Activated CD8-positive, alpha-beta T cell treated with anti-CD3 and anti-CD28 coated beads for 36 hours (primary cell): ENCODE data around the gene LUC7L. TPM values are rescaled to one million over a fixed set of nuclear protein-coding genes. Genes with fewer than 3 reads are reported as not detected.

Experiments used
- ATAC-seq: fragments of 200-7000 bp; cut with Tn5 transposase; one replicate; pipeline ENCODE4 v1.10.0; 2021; ENCODE audit warnings: mild to moderate bottlenecking, moderate library complexity
- CTCF ChIA-PET: fragments of 350-600 bp; sonication (Branson Sonifier 250); formaldehyde crosslinking; loops from one replicate; lab custom pipeline; 2021; ENCODE audit warnings: antibody characterized with exemption; lab: Charles Lee
- POLR2A ChIA-PET: fragments of 350-600 bp; sonication (Branson Sonifier 250); formaldehyde crosslinking; loops from one replicate; lab custom pipeline; 2021; ENCODE audit warnings: antibody characterized with exemption; lab: Charles Lee
- DNase-seq: peaks from one replicate; pipeline ENCODE4 v3.0.0-alpha.2; 2020
- H3K27ac Mint-ChIP-seq: one replicate; pipeline ENCODE4 v1.8.0; 2021; ENCODE audit warnings: mild to moderate bottlenecking, mixed read lengths
- H3K27me3 Mint-ChIP-seq: one replicate; pipeline ENCODE4 v1.8.0; 2021; ENCODE audit warnings: mixed read lengths
- H3K36me3 Mint-ChIP-seq: one replicate; pipeline ENCODE4 v1.8.0; 2021; ENCODE audit warnings: low read depth, mixed read lengths
- H3K4me1 Mint-ChIP-seq: one replicate; pipeline ENCODE4 v1.8.0; 2021; ENCODE audit warnings: low read depth, mixed read lengths
- H3K4me3 Mint-ChIP-seq: one replicate; pipeline ENCODE4 v1.8.0; 2021; ENCODE audit warnings: mild to moderate bottlenecking, moderate library complexity, mixed read lengths
- H3K9me3 Mint-ChIP-seq: one replicate; pipeline ENCODE4 v1.8.0; 2021; ENCODE audit warnings: mixed read lengths
- intact Hi-C: fragments of 100-400 bp; cut with micrococcal nuclease; formaldehyde crosslinking; loops from one replicate; pipeline ENCODE4 v1.10.0; 2022
- total RNA-seq, 2 experiments: library from RNA; stranded (reverse); gene quantifications; one replicate each; pipeline ENCODE4 v1.2.3, GENCODE V29; 2021
- TF ChIP-seq, protein P1 (sequence below): fragments of 200-600 bp; IDR thresholded peaks from one replicate; pipeline ENCODE4 v1.8.0; 2022; ENCODE audit warnings: antibody characterized with exemption, mild to moderate bottlenecking

The LUC7L gene
- total RNA-seq, 2 experiments from 2014 or later, result 68.0 to 72.8 TPM

DNA sequence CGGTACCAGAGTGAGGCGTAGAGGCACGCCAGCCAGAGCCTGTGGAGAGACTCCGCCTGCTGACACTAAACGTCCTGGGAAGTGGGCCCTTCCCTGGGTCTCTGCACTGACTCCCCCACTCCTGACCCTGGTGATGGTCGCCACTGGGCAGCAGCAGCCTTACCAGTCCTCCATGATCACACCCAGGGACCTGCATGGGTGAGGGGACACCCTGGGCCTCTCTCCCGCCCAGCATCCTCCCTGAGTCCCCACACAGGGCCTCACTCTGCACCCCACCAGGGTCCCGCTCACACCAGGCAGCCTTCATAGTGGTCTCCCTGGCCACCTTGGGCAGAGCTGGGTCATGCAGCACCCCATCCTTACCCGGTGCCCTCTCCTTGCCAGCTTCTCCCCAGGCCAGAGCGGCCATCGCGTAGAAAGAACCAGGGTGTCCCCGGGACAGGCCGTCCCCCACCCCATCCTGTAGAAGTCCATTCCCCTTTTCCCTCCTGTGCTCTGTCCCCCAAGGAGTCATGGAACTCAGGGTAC, 35.8 kb upstream of the LUC7L start:
- ChIA-PET CTCF (no interaction called here), POLR2A (interaction anchor here (1.3 kb wide), 1 partner anchor 11 kb away, joined by 3 read pairs; no protein-coding TSS in a partner anchor)
- DNase-seq (no peak), ATAC-seq (no peak)
- Mint-ChIP-seq H3K4me1 (no peaks in the 10 kb centered on the region), H3K27me3 (no peaks in the 10 kb centered on the region), H3K9me3 (no peaks in the 10 kb centered on the region), H3K36me3 (peaks cover 2% of the 10 kb centered on the region), H3K4me3 (no peak overlapping the region), H3K27ac (no peak overlapping the region)
- TF ChIP-seq, protein P1, sequence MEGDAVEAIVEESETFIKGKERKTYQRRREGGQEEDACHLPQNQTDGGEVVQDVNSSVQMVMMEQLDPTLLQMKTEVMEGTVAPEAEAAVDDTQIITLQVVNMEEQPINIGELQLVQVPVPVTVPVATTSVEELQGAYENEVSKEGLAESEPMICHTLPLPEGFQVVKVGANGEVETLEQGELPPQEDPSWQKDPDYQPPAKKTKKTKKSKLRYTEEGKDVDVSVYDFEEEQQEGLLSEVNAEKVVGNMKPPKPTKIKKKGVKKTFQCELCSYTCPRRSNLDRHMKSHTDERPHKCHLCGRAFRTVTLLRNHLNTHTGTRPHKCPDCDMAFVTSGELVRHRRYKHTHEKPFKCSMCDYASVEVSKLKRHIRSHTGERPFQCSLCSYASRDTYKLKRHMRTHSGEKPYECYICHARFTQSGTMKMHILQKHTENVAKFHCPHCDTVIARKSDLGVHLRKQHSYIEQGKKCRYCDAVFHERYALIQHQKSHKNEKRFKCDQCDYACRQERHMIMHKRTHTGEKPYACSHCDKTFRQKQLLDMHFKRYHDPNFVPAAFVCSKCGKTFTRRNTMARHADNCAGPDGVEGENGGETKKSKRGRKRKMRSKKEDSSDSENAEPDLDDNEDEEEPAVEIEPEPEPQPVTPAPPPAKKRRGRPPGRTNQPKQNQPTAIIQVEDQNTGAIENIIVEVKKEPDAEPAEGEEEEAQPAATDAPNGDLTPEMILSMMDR, result no peak
- intact Hi-C loops, result no loop called here

DNA sequence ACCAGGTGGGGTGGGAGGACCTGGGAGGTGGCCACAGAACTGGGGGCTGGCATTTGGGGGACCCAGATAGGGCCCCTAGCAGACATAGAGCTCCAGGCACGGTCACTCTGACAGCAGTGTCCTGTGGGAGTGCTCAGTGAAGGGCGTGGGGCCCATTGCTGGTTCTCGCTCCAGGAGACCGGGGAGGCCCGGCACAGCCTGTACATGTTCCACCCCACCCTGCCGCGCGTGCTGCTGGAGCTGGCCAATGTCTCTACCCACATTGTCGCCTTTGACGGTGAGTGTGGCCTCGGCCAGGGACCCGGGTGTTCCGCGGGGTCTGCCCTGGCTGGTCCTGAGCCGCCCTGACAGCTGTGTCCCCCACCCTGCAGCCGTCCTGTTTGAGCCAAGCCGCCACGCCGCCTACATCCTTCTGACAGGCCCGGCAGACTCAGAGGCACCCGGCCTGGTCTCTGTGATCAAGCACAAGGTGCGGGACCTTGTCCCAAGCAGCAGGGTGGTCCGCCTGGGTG, 35.2 kb upstream of the LUC7L start:
- no peak overlapping the region for H3K27ac Mint-ChIP-seq
- ATAC-seq, result no peak
- TF ChIP-seq, protein P1, result no peak
- H3K36me3 Mint-ChIP-seq, result peaks cover 2% of the 10 kb centered on the region
- no peak overlapping the region for H3K4me3 Mint-ChIP-seq
- POLR2A ChIA-PET, result interaction anchor here (1.3 kb wide), 1 partner anchor 10 kb away, joined by 3 read pairs; no protein-coding TSS in a partner anchor
- no peaks in the 10 kb centered on the region for H3K9me3 Mint-ChIP-seq
- intact Hi-C loops, result no loop called here
- H3K27me3 Mint-ChIP-seq, result no peaks in the 10 kb centered on the region
- H3K4me1 Mint-ChIP-seq, result no peaks in the 10 kb centered on the region
- DNase-seq, result no peak
- CTCF ChIA-PET, result no interaction called here

- Mint-ChIP-seq H3K9me3 (no peaks in the 10 kb centered on the region), H3K27ac (no peak overlapping the region), H3K4me3 (no peak overlapping the region), H3K36me3 (peaks cover 2% of the 10 kb centered on the region), H3K4me1 (no peaks in the 10 kb centered on the region), H3K27me3 (no peaks in the 10 kb centered on the region)
- ChIA-PET CTCF (no interaction called here), POLR2A (interaction anchor here (1.3 kb wide), 1 partner anchor 10 kb away, joined by 3 read pairs; no protein-coding TSS in a partner anchor)
- intact Hi-C loops, result no loop called here
- TF ChIP-seq, protein P1, result no peak
- ATAC-seq, result no peak
- DNase-seq, result no peak
Measured at GRCh38 chr16:263944-264343, 34.7 kb upstream of the LUC7L start.

DNA sequence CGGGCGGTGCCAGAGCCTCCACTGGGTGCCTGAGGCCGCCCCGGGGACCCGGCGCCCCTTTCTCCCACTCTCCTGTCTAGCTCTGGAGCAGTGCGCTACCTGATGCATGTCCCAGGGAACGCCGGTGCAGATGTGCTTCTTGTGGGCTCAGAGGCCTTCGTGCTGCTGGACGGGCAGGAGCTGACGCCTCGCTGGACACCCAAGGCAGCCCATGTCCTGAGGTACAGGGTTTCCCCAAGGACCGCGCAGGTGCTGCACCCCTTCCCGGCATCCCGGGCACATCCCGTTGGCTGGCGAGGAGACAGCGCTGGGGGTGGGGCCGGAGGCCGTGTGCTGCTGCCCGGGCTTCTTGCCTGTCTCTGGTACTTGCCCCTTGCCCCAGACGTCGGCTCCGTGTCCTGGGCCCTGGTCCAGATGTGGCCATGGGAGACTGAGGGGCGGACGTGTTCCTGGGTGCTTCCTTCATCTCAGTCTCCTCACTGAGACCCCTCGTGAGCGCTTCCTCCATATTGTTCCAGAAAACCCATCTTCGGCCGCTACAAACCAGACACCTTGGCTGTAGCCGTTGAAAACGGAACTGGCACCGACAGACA, 34.0 kb upstream of the LUC7L start:
- ATAC-seq, result no peak
- Mint-ChIP-seq H3K27me3 (no peaks in the 10 kb centered on the region), H3K9me3 (no peaks in the 10 kb centered on the region), H3K4me3 (no peak overlapping the region), H3K4me1 (no peaks in the 10 kb centered on the region), H3K36me3 (peaks cover 2% of the 10 kb centered on the region), H3K27ac (no peak overlapping the region)
- no peak for DNase-seq
- intact Hi-C loops, result no loop called here
- POLR2A ChIA-PET, result interaction anchor here (1.3 kb wide), 1 partner anchor 9 kb away, joined by 3 read pairs; no protein-coding TSS in a partner anchor
- CTCF ChIA-PET, result no interaction called here
- TF ChIP-seq, protein P1, result no peak

DNA sequence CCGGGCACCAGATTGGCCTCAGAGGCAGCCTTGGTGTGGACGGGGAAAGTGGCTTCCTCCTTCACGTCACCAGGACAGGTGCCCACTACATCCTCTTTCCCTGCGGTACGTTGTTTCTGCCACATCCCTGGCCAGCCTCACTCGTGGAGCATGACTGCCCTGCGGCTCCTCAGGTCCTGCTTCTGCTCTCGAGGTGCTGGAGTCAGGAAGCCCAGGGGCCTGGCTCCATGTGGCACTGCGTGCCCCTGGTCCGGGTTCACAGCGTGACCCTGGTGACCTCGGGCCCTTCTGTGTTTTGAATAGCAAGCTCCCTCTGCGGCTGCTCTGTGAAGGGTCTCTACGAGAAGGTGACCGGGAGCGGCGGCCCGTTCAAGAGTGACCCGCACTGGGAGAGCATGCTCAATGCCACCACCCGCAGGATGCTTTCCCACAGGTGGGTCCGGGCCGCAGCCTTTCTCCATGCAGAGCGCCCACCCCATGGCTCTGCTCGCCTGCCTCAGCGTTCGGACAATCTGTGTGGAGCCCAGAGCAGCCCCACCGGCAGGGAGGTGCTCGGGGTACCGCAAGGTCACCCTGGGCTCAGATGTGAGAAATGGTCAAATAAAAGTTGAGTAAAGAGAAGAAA, 33.0 kb upstream of the LUC7L start:
- Mint-ChIP-seq H3K27me3 (no peaks in the 10 kb centered on the region), H3K4me1 (no peaks in the 10 kb centered on the region), H3K27ac (no peak overlapping the region), H3K9me3 (no peaks in the 10 kb centered on the region), H3K4me3 (no peak overlapping the region), H3K36me3 (peaks cover 2% of the 10 kb centered on the region)
- TF ChIP-seq, protein P1, result no peak
- DNase-seq (no peak), ATAC-seq (no peak)
- ChIA-PET CTCF (no interaction called here), POLR2A (no interaction called here)
- intact Hi-C loops, result no loop called here
